Posterior cingulate gyrus (tissue), 11 donors: ENCODE results near the gene SAXO2.
A peak's percentile ranks its signal among the peaks of the same experiment; 100 is the strongest.
"Not testable (repeated sequence)": the region's sequence is repeated elsewhere in the genome, so short reads cannot be mapped to it uniquely, and the experiment has no call there.

Experiments
- DNase-seq, 10 donors: peaks; one replicate each; pipeline versions ENCODE4 v3.0.0 to v3.0.0-alpha.2; 2020 to 2021; ENCODE audit warnings: mixed read lengths in 3 of 10
- intact Hi-C: fragments of 100-400 bp; cut with DNase I; formaldehyde crosslinking; loops from one replicate; pipeline ENCODE4 v1.15.1; 2023

The SAXO2 gene

GRCh38 chr15:82312586-82313349 is 50.1 kb downstream of the SAXO2 start:
- DNase-seq, result peak in 1 of 10 donors; percentile 49
- intact Hi-C loops, result no loop called here

- no peak for DNase-seq
- intact Hi-C loops, result no loop called here
Measured at GRCh38 chr15:82313446-82313845, 50.8 kb downstream of the SAXO2 start.

GRCh38 chr15:82313951-82314768 is 51.5 kb downstream of the SAXO2 start:
- DNase-seq, result peak in 2 of 10 donors; percentile 52 to 59
- intact Hi-C loops, result not testable (repeated sequence)

GRCh38 chr15:82314769-82315518 is 52.3 kb downstream of the SAXO2 start:
- intact Hi-C loops, result no loop called here
- peak in 1 of 10 donors; percentile 12 for DNase-seq

GRCh38 chr15:82315519-82316246 is 53.1 kb downstream of the SAXO2 start:
- DNase-seq, result peak in 5 of 10 donors; percentile 24 to 89 (median 43)
- intact Hi-C loops, result no loop called here

GRCh38 chr15:82316247-82317090 is 53.9 kb downstream of the SAXO2 start:
- peak in 3 of 10 donors; percentile 58 to 71 (median 64) for DNase-seq
- intact Hi-C loops, result not testable (repeated sequence)

- peak in 3 of 10 donors; percentile 40 to 63 (median 40) for DNase-seq
- intact Hi-C loops, result no loop called here
Measured at GRCh38 chr15:82317091-82317489, 54.5 kb downstream of the SAXO2 start.

GRCh38 chr15:82317516-82317915 is 54.9 kb downstream of the SAXO2 start:
- peak in 3 of 10 donors; percentile 46 to 69 (median 69) for DNase-seq

GRCh38 chr15:82318281-82318680 is 55.7 kb downstream of the SAXO2 start:
- intact Hi-C loops, result not testable (repeated sequence)
- DNase-seq, result peak in 3 of 10 donors; percentile 35 to 73 (median 56)

More at GRCh38 chr15:82317516-82317915, 54.9 kb downstream of the SAXO2 start:
- intact Hi-C loops, result not testable (repeated sequence)

GRCh38 chr15:82319522-82320278 is 57.1 kb downstream of the SAXO2 start:
- intact Hi-C loops, result not testable (repeated sequence)
- DNase-seq, result peak in 3 of 10 donors; percentile 50 to 70 (median 55)

GRCh38 chr15:82320861-82321260 is 58.2 kb downstream of the SAXO2 start:
- intact Hi-C loops, result not testable (repeated sequence)
- peak in 1 of 10 donors; percentile 44 for DNase-seq

GRCh38 chr15:82322488-82322887 is 59.9 kb downstream of the SAXO2 start:
- peak in 1 of 10 donors; percentile 3 for DNase-seq
- intact Hi-C loops, result not testable (repeated sequence)

GRCh38 chr15:82324831-82325230 is 62.2 kb downstream of the SAXO2 start:
- intact Hi-C loops, result not testable (repeated sequence)
- peak in 2 of 10 donors; percentile 43 to 65 for DNase-seq

- peak in 2 of 10 donors; percentile 39 to 62 for DNase-seq
- intact Hi-C loops, result not testable (repeated sequence)
Measured at GRCh38 chr15:82325646-82326045, 63.0 kb downstream of the SAXO2 start.

- DNase-seq, result peak in 2 of 10 donors; percentile 79 to 80
- intact Hi-C loops, result not testable (repeated sequence)
Measured at GRCh38 chr15:82326896-82327295, 64.3 kb downstream of the SAXO2 start.

GRCh38 chr15:82327372-82327771 is 64.8 kb downstream of the SAXO2 start:
- intact Hi-C loops, result not testable (repeated sequence)
- peak in 2 of 10 donors; percentile 5 to 69 for DNase-seq

- DNase-seq, result peak in 1 of 10 donors; percentile 1
- intact Hi-C loops, result not testable (repeated sequence)
Measured at GRCh38 chr15:82329039-82329438, 66.4 kb downstream of the SAXO2 start.

- intact Hi-C loops, result not testable (repeated sequence)
- DNase-seq, result peak in 1 of 10 donors; percentile 70
Measured at GRCh38 chr15:82330921-82331320, 68.3 kb downstream of the SAXO2 start.
